GM21737 (cell line): ENCODE results near the gene IQCN.

ENCODE experiments used
- ATAC-seq: cut with Tn5 transposase; IDR thresholded peaks from one replicate; pipeline ENCODE4 v1.9.1; 2021; ENCODE audit warnings: mild to moderate bottlenecking, moderate library complexity; ENCODE audit not compliant: unreplicated experiment

IQCN gene

DNA sequence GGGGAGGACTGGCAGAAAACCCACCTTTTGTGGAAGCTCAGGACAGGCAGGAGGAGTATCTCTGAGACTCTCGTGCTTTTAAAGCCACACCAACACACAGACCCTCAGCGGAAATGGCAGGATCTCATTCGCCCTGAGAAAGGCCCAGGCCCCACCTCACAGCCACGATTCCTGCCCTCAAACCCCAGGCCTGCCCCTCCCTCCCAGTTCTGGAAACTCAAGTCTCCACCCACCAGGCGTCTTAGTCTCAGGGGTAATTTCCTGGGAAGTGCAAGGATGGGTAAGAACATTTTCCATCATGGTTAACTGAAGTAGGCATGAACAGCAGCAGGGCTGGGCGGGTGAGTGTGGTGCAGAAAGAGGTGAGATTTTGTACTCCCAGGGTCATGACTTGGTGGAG, 40.1 kb downstream of the IQCN start:
- no peak for ATAC-seq

DNA sequence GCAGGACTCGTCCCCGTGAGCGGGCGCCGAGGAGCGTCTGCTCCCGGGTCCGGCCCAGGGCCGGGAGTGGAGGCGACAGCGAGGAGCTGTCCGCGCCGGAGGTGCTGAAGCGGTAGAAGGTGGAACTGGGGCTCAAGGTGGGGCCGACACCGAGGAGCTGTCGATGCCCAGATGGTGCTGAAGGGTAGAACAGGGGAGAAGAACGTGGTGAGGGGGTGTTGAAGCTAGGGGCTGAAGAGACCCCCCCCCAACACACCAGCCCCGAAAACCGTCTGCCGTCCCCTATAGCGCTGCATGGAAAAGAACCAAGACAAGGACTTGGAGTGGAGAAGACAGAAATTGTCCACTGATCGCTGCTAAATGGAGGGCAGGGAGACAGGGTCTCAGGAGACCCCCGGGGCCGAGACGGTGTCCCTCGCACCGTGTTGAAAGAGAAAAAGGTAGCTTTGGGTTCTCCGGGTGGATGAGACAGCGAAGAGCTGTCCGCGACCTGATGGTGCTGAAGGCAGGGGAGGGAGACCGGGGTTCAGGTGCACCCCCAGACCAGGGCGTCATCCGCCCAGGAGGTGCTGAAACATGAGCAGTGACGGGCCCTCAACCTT, 40.9 kb downstream of the IQCN start:
- ATAC-seq, result no peak

DNA sequence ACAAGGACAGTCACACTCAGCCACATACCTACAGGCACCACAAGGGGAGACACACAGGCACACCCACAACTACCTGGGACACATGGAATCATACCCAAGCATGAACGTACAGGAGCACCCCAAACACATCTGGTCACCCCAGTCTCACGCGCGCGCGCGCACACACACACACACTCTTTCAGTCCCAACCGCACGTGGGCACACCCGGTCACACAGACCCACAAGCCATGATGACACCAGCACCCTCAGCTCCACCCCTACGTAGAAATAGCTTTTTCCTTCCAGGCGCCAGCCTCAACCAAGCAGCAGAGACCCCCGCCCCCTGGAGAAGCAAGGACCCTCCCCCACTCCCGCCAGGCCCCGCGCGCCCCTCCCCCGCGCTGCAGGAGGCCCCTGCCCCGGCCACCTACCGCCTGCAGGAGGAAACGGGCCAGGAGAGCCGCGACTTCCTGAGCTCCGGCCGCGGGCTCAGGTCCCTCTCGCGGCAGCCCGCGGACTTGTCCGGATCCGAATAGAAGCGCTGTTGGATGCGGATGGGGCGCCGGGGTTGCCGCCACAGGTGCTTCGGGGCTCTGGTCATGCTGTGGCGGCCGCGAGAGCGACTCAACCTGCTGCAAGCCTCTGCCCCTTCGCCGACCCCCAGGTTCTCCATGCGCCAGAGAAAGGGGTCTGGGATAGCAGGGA, 41.6 kb downstream of the IQCN start:
- ATAC-seq, result no peak

DNA sequence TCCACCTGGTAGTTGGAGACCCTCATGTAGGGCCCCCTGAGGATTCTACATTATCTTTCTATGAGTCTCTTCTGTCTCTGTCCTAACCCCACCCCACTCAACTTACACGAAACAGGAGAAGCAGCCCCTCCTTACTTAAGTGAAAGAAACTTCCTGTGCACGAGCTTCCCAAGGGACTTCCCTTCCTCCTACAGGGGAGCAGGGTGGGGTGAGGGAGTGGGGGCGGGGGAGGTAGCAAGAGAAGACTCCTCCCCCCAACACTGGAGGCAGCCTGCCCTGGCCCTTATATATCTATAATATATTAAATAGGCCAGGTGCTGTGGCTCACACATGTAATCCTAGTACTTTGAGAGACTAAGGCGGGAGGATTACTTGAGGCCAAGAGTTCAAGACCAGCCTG, 42.5 kb downstream of the IQCN start:
- no peak for ATAC-seq

DNA sequence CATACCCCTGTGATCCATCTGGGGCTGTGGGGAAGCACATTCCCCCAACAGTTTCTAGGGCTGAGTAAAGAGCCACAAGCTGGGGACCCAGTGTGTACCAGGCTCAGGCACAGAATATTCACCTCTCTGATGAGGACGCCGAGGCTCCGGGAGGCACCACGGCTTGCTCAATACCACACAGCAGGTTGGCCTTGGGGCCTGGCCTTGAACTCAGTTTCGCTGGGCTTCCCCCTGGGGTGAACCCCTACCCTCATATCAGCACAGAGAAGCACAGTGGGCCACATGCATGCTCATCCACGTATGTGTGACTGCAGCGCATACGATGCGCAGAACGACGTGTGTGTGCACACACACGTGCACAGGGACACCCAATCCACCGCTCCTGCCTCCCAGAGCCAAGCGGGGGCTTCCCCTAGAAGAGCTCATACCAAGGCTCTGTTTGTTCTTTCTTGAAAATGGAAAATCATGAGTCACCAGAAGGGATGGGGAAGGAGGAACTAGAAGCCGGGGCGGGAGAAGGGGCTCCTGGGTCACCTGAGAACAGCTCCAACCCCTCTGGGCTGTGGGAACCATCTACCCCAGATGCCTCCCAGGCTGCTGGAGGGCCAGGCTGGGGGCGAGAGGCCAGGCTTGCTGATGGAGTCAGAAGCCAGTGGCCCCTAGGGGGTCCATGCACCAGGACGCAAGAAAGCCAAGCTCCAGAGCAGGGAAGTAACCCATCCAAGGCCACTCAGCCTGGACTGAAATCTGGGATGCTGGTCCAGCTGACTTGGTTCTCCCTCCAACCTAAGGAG, 43.1 kb downstream of the IQCN start:
- ATAC-seq, result no peak

DNA sequence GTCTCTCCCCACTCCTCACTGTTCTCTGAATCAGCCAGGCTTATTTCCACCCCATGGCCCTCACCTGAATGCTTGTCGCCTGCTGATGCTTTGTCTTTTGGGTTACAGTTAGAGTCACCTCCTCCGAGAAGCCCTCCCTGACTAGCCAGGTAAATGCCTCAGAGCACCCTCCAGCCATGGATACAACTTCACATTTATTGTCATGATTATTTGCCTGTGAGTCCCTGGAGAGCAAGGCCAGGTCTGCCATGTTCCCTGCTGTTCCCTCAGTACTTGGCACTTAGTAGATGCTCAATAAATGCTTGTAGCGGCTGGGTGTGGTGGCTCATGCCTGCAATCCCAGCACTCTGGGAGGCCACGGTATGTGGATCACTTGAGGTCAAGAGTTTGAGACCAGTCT, 44.3 kb downstream of the IQCN start:
- ATAC-seq, result no peak

DNA sequence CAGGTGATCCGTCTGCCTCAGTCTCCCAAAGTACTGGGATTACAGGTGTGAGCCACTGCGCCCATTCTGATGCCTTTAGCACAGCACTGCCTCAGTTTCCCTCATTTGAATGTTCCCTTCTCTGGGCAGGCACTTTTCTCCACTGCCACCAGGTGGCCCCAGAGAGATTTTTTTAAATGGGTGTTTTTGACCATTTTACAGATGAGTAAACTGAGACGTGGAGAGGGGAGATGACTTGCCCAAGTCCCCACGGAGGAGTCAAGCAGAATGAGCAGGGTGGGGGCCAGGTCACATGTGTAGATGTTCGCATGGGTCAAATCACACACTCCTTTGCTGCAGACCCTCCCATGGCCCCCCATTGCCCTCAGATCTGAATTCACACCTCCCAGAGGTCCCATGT, 44.8 kb downstream of the IQCN start:
- ATAC-seq, result no peak

DNA sequence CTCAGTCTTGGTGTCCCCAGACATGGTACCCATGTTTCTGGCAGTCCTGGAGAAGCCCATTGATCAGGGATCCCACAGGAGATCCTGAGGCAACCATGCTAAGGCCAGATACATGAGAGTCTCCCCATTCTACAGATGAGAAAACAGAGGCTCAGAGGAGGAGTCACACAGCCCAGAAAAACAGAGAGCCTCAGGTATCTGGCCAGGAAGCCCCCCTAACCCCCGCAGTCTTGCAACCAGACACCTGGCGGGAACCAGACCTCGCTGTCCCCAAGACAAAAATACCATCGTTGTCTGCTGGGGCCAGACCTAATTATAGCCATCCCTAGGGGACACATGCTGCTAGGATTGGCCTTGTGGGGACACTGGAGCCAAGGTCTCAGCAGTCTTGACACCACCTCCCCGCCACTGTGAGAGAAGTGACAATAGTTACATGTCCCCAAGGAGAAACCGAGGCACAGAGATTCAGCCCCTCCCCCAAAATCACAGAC, 46.4 kb downstream of the IQCN start:
- no peak for ATAC-seq

DNA sequence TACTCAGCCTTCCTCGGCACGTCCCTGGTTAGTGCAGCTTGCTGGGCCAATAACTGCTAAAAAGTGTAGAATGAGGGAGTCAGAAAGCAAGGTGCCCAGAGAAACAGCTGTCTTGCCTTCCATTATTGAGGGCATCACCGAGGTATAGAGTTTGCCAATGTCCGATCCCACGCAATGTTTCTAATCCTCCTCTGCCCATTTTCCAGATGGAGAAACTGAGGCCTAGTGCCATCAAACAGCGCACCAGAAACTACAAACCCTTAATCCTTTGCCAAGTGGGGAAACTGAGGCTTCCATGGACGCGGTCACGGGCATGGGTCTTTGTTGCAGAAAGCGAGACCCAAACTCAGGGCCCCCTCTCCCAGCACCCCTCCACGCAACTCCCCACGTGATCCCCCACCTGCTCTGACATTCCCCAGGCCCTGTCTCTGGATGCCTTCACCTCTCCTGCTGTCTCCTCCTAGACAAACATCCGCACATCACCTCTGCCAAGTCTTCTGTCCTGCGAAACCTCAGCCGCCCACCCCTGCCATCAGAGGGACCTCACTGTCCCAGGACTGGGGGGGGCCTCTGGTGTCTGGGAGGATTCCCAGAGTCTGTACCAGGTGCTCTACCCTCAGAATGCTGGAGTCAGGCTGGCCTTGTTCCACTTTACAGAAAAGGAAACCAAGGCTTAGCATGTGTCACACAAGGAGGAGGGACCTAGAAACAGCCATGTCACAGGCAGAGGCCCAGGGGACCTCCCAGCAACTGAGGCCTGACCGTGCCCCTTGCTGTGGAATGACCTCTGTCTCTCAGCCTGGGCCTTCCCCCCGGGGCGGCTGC, 47.1 kb downstream of the IQCN start:
- no peak for ATAC-seq

DNA sequence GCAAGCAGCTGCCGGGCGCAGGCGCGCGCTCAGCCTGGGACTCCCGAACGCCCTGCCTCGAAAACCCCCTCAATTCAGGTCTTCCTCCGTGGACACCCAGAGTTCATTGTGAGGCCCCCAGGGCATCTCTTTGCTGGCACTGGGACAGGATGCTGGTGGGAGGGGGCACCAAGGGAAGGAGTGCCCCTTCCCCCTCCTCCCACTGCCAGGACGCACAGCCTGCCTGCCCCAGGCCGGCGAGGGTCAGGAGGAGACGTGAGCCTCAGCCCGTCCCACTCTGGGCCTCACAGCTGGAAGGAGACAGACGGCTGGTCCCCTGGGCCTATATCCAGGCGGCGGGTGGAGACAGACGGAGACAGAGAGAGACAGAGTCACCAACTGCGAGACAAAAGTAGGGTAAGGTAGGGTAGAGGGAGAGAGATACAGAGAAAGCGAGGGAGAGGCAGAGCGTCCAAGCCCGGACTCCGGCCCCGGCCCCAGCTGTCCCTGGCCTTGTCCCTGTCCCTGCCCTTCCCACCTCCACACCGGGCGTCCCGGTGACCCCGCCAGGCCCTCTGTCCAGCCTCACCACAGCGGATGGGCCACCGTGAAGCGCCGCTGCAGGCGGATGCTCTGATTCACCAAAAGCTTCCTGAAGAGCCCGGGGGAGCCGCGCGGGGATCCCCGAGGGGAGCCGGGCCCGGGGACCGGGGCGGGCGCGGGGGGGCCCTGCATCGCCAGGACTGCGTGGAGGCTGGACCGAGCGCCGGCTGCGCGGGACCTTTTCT, 48.4 kb downstream of the IQCN start, which contains the start of gene PDE4C:
TSS of gene PDE4C (minus strand) at position 737 of the 767 bp plus-strand sequence. CDS start at position 714, 23 bp downstream.
- ATAC-seq, result no peak

DNA sequence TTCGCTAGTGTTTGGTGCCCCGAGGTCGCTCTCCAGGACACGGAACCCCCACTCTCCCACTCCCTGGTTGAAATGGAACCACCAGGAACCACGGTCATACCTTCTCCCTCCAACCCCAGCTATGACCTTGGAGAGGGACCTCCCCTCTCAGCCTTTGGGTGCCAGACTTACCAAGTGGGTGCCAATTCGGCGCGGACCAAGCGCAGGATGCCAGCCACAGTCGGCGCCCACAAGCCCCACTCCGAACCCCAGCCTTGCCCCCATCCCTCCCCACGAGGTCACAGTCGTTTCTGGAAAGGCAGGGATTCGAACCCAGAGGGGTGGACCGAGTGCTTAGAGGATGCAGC, 48.9 kb downstream of the IQCN start:
- ATAC-seq, result no peak

DNA sequence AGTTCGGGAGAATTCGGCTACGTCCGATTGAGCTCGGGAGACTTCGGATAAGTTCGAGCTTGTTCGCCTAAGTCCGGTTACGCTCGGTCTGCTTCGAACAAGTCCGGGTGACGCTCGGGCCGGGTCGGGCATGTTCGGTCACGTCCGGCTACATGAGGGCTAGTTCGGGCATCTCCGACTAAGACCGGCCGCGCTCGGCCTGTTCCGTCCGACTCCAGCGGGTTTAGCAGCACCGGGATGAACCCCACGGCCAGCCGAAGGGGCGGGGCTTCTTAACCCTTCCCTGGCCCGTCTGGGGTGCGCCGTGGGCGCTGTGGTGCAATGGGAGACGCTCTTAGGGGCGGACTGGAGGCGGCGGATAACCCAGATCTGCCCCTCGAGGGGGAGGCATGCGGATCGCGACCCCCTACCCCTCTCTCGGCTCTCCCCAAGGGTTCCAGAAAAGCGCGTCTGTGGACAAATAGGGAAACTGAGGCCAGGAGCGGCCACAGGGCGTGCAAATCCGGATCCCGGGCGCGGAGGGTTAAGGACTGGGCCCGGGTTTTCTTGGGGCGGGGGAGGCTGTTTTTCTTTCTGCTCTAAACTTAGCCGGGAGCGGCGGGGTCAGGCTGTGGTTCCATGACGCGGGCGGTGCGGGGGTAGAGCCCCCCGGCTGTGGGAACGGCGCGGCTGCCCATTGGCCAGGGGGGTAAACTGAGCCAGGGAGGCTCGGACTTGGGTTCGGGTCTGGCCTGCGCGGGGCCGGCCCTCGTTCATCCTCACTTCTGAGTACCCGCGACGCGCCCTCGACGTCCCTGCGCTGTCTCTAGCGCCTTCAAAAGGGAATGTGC, 49.5 kb downstream of the IQCN start:
- peak; percentile 79 for ATAC-seq

DNA sequence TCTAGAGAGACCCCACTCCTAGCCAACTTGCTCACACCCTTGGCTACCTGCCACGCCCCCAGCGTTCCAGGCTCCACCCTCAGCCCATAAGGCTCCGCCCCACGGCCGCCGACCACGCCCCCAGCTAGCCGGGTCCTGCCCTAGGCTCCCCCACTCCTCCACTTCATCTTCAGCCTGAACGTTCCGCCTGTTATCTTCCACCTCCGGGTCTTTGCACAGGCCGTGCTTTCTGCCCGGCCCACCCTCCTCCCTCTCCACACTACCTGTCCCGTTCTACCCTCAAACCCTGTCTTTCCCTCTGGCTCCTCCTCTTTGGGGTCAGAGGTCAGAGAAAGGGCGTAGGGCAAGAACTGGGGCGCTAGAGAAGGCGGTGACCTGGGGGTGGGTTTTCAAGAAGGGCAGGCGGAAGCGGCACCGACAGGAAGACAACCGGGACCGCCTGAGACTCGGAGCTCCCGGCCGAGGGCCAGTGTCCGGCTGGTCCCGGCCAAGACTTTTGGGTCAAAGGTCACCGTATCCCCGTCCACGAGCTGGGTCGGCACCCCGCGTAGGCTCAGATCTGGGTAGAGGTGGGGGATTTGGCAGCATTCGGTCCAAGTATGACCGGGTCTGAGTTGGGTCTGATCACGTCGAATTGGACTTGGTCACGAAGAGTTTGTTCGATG, 50.3 kb downstream of the IQCN start:
- ATAC-seq, result no peak

DNA sequence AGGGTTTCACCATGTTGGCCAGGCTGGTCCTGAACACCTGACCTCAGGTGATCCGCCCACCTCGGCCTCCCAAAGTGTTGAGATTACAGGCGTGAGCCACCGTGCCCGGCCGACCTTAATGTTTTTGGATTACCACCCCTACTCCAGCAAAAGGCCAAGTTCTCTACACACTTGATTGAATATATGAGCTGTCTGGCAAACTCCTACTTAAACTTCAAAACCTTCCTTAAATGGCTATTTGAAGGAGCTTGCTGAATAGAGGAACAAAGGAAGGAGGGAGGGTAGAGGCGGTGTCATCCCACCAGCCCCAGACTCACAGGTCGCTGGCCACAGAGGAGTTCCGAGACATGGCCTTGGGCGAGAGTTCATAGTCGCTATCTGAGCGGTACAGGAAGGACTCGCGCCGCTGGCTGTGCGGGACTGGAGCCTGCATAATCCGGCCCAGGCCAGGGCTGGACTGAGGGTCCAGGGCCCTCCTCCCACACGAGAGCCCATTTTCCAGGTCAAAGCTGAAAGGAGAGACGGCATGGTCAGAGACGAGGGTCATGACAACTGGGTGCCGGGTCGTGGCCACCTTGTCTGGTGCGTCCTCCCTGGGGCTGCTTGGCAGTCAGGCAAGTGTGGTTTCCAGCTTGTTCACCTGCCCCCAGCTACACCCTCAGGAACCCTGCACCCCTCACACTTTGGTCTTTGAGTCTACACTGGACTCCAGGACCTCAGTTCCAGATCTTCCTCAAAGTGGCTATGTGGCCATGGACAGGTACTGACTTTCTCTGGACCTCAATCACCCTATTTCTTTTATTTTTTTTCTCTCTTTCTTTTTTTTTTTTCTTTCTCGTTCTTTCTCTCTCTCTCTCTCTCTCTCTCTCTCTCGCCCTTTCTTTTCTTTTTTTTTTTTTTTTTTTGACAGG, 52.2 kb downstream of the IQCN start:
- no peak for ATAC-seq

DNA sequence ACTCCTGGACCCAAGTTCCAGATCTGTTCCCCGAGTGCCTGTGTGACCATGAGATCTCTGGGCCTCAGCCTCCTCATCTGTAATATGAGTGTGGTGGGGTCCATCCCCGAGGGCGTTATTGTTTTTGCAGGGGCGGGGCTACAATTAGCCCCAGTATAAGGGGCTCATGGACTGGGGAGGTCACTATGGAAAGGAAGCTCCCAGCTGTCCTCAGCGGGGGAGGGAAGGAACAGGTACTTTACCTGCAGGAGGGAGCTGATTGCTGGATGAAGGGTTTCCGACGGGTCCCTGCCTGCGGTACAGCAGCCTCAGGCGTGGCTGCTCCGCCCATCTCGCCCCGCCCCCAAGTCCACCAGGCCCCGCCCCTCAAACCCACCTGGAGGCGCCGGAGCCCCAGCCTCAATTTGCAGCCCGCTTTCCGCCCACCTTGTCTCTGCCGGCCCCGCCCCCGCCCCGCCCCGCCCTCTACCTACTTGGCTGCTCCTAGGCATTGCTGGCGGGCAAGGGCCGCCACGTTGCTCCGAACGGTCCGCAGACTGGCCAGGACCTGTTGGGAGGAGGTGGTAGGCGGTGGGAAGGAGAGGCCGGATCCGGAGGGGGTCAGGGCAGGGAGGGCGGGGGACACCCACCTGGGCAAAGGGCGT, 53.5 kb downstream of the IQCN start:
- no peak for ATAC-seq

DNA sequence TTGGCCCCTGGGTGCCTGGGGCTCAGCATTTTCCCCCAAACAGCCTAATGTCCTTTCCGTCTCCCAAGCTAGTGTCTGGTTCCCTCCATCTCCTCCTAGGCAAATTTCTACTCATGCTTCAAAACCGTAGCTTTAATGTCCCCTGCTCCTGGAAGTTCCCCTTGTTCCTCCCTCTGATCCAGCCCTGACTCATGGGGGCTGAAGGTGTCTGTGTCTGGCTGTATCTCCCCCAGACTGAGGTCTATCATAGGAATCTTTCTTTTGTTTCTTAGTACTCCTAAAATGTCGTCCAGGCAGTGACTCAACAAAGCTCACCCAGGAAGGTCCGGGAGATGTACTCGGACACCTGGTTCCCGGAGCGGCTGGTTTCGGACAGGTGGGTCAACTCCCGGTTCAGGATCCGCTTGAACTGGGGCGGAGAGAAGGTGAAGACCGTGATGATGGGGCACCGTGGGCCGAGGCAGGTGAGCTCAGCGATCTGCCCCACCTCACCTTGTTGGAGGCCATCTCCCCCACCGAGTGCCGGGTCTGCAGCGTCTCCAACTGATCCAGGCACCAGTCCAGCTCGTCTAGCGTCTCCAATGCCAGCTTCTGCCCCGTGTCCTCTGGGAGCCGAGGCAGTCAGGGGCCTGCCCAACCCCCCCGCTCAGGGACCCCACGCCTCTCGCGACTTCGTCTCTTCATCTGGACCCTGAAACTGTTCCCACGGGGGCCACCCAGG, 54.2 kb downstream of the IQCN start:
- ATAC-seq, result no peak

DNA sequence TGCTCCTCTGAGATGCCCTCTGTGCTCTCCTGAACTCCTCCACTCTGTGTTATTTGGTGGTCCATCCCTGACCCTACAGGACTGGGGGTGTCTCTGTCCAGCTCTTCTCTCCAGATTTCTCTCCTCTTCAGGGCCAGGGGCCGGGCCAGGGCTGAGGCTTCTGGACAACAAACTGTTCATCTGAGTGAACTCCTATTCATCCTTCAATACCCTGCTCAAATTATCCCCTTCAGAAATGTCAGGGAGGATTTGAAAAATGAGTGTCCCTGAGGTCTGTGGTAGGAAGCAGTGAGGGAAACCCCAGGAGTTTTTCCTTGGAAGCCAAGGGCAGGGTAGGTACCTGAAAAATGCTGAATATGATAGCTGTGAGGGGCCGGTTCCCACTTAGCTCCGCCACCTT, 55.7 kb downstream of the IQCN start:
- ATAC-seq, result no peak
